ENCODE data around the gene IL17C.

IL17C gene

GRCh38 chr16:88631384-88631783, 7.0 kb upstream of the IL17C start:
- Histone ChIP-seq H3K9ac (ENCODE audit: low read length) (no peak overlapping the region), H3K4me2 (ENCODE audit: low read length) (no peak overlapping the region), H3K27me3 (ENCODE audit: low read depth, low read length) (peaks cover 20% of the 10 kb centered on the region), H3K36me3 (replicated peaks; ENCODE audit: low read depth, low read length) (peaks cover 19% of the 10 kb centered on the region), H3K27ac (ENCODE audit: low read length) (no peak overlapping the region), H3K4me1 (ENCODE audit: low read length) (peaks cover 25% of the 10 kb centered on the region), H3K79me2 (ENCODE audit: low read length) (no peaks in the 10 kb centered on the region), H3K4me3 (ENCODE audit: low read length) (no peak overlapping the region), H3K9me3 (ENCODE audit: insufficient read depth, low read length) (no peaks in the 10 kb centered on the region), H4K20me1 (ENCODE audit: insufficient read depth, low read length) (peaks cover 3% of the 10 kb centered on the region; the same call in 1 of the 2 replicates), H2AFZ (ENCODE audit: low read depth, low read length) (no peak overlapping the region)
- TF ChIP-seq, protein P1, sequence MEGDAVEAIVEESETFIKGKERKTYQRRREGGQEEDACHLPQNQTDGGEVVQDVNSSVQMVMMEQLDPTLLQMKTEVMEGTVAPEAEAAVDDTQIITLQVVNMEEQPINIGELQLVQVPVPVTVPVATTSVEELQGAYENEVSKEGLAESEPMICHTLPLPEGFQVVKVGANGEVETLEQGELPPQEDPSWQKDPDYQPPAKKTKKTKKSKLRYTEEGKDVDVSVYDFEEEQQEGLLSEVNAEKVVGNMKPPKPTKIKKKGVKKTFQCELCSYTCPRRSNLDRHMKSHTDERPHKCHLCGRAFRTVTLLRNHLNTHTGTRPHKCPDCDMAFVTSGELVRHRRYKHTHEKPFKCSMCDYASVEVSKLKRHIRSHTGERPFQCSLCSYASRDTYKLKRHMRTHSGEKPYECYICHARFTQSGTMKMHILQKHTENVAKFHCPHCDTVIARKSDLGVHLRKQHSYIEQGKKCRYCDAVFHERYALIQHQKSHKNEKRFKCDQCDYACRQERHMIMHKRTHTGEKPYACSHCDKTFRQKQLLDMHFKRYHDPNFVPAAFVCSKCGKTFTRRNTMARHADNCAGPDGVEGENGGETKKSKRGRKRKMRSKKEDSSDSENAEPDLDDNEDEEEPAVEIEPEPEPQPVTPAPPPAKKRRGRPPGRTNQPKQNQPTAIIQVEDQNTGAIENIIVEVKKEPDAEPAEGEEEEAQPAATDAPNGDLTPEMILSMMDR (IDR thresholded peaks at IDR 0.05; ENCODE audit: low read depth, low read length): no peak
- no peak for TF ChIP-seq EZH2phosphoT487 (IDR thresholded peaks at IDR 0.05; ENCODE audit: low read depth)

- no peak for TF ChIP-seq EZH2phosphoT487 (IDR thresholded peaks at IDR 0.05; ENCODE audit: low read depth)
- TF ChIP-seq, protein P1 (IDR thresholded peaks at IDR 0.05; ENCODE audit: low read depth, low read length): no peak
- Histone ChIP-seq H3K36me3 (replicated peaks; ENCODE audit: low read depth, low read length) (peaks cover 19% of the 10 kb centered on the region), H3K9me3 (ENCODE audit: insufficient read depth, low read length) (no peaks in the 10 kb centered on the region), H3K27ac (ENCODE audit: low read length) (no peak overlapping the region), H4K20me1 (ENCODE audit: insufficient read depth, low read length) (peaks cover 3% of the 10 kb centered on the region; the same call in 1 of the 2 replicates), H3K4me1 (ENCODE audit: low read length) (peaks cover 25% of the 10 kb centered on the region), H3K79me2 (ENCODE audit: low read length) (no peaks in the 10 kb centered on the region), H3K9ac (ENCODE audit: low read length) (no peak overlapping the region), H3K4me2 (ENCODE audit: low read length) (no peak overlapping the region), H3K4me3 (ENCODE audit: low read length) (no peak overlapping the region), H3K27me3 (ENCODE audit: low read depth, low read length) (peaks cover 22% of the 10 kb centered on the region), H2AFZ (ENCODE audit: low read depth, low read length) (no peak overlapping the region)
These were observed 6.3 kb upstream of the IL17C start for GRCh38 chr16:88631920-88632586.

- Histone ChIP-seq H3K9ac (ENCODE audit: low read length) (no peak overlapping the region), H3K79me2 (ENCODE audit: low read length) (no peaks in the 10 kb centered on the region), H3K27me3 (ENCODE audit: low read depth, low read length) (peaks cover 26% of the 10 kb centered on the region), H3K4me1 (ENCODE audit: low read length) (peaks cover 25% of the 10 kb centered on the region), H2AFZ (ENCODE audit: low read depth, low read length) (no peak overlapping the region), H3K9me3 (ENCODE audit: insufficient read depth, low read length) (no peaks in the 10 kb centered on the region), H3K4me3 (ENCODE audit: low read length) (no peak overlapping the region), H4K20me1 (ENCODE audit: insufficient read depth, low read length) (peaks cover 3% of the 10 kb centered on the region; the same call in 1 of the 2 replicates), H3K36me3 (replicated peaks; ENCODE audit: low read depth, low read length) (peaks cover 19% of the 10 kb centered on the region), H3K4me2 (ENCODE audit: low read length) (no peak overlapping the region), H3K27ac (ENCODE audit: low read length) (no peak overlapping the region)
- TF ChIP-seq, protein P1 (IDR thresholded peaks at IDR 0.05; ENCODE audit: low read depth, low read length): no peak
- no peak for TF ChIP-seq EZH2phosphoT487 (IDR thresholded peaks at IDR 0.05; ENCODE audit: low read depth)
These were observed 5.8 kb upstream of the IL17C start for GRCh38 chr16:88632587-88632930.

GRCh38 chr16:88633684-88634140, 4.7 kb upstream of the IL17C start:
- H3K27me3 ChIP-seq (ENCODE audit: low read depth, low read length): peaks cover 38% of the 10 kb centered on the region
- peaks cover 16% of the 10 kb centered on the region for H3K36me3 ChIP-seq (replicated peaks; ENCODE audit: low read depth, low read length)
- peak overlapping the region; percentile 96 for H3K4me3 ChIP-seq (ENCODE audit: low read length)
- no peak for TF ChIP-seq EZH2phosphoT487 (IDR thresholded peaks at IDR 0.05; ENCODE audit: low read depth)
- TF ChIP-seq, protein P1 (IDR thresholded peaks at IDR 0.05; ENCODE audit: low read depth, low read length): peak; percentile 60; the same call in 1 of the 2 replicates
- peak overlapping the region; percentile 100 for H3K4me2 ChIP-seq (ENCODE audit: low read length)
- no peaks in the 10 kb centered on the region for H3K9me3 ChIP-seq (ENCODE audit: insufficient read depth, low read length)
- peak overlapping the region; percentile 28 for H3K27ac ChIP-seq (ENCODE audit: low read length)
- H2AFZ ChIP-seq (ENCODE audit: low read depth, low read length): no peak overlapping the region
- H3K79me2 ChIP-seq (ENCODE audit: low read length): no peaks in the 10 kb centered on the region
- peak overlapping the region; percentile 78 for H3K9ac ChIP-seq (ENCODE audit: low read length)
- peaks cover 3% of the 10 kb centered on the region; the same call in 1 of the 2 replicates for H4K20me1 ChIP-seq (ENCODE audit: insufficient read depth, low read length)
- peaks cover 31% of the 10 kb centered on the region for H3K4me1 ChIP-seq (ENCODE audit: low read length)
